GM06990 (cell line): Measurements from ENCODE around the gene CDK5R2.

Experiments
- DNase-seq: peaks from one replicate; pipeline ENCODE4 v3.0.0-alpha.2; 2011; ENCODE audit not compliant: insufficient read length; ENCODE audit errors: extremely low read depth
- H3K27me3 ChIP-seq: replicated peaks from 2 replicates; pipeline ENCODE4 v1.6.0; 2011; ENCODE audit warnings: low read length; ENCODE audit not compliant: control insufficient read depth, insufficient read depth
- H3K36me3 ChIP-seq: 2 replicates; pipeline ENCODE4 v1.5.1; 2011; ENCODE audit warnings: low read length; ENCODE audit not compliant: control insufficient read depth, insufficient read depth
- H3K4me3 ChIP-seq: replicated peaks from 2 replicates; pipeline ENCODE4 v1.5.1; 2011; ENCODE audit warnings: low read depth, mild to moderate bottlenecking, control low read depth, low read length
- CTCF ChIP-seq: IDR thresholded peaks from 2 replicates; pipeline ENCODE4 v1.5.1; 2011; ENCODE audit warnings: low read length, control low read depth, mild to moderate bottlenecking, inconsistent platforms; ENCODE audit not compliant: insufficient read depth, poor library complexity, severe bottlenecking

The CDK5R2 gene

GRCh38 chr2:219001100-219001576, 41.7 kb downstream of the CDK5R2 start:
- H3K4me3 ChIP-seq: no peak overlapping the region
- peaks cover 5% of the 10 kb centered on the region for H3K27me3 ChIP-seq
- DNase-seq: no peak
- H3K36me3 ChIP-seq: no peaks in the 10 kb centered on the region
- TF ChIP-seq CTCF: no peak

- H3K36me3 ChIP-seq: no peaks in the 10 kb centered on the region
- peaks cover 5% of the 10 kb centered on the region for H3K27me3 ChIP-seq
- DNase-seq: no peak
- no peak for TF ChIP-seq CTCF
- H3K4me3 ChIP-seq: no peak overlapping the region
Measured at GRCh38 chr2:219001577-219002394, 42.3 kb downstream of the CDK5R2 start.

- Histone ChIP-seq H3K4me3 (no peak overlapping the region), H3K36me3 (no peaks in the 10 kb centered on the region)
- TF ChIP-seq CTCF: peak; percentile 37
Measured at GRCh38 chr2:219002395-219003266, 43.2 kb downstream of the CDK5R2 start.

GRCh38 chr2:219003267-219003634, 43.8 kb downstream of the CDK5R2 start:
- TF ChIP-seq CTCF: peak; percentile 47
- Histone ChIP-seq H3K4me3 (no peak overlapping the region), H3K27me3 (peaks cover 3% of the 10 kb centered on the region; the same call in 1 of the 2 replicates), H3K36me3 (no peaks in the 10 kb centered on the region)
- no peak for DNase-seq

More at GRCh38 chr2:219002395-219003266, 43.2 kb downstream of the CDK5R2 start:
- peaks cover 3% of the 10 kb centered on the region; the same call in 1 of the 2 replicates for H3K27me3 ChIP-seq
- DNase-seq: no peak

- Histone ChIP-seq H3K36me3 (no peaks in the 10 kb centered on the region), H3K4me3 (no peak overlapping the region), H3K27me3 (peaks cover 3% of the 10 kb centered on the region; the same call in 1 of the 2 replicates)
- DNase-seq: no peak
- no peak for TF ChIP-seq CTCF
Measured at GRCh38 chr2:219003979-219004378, 44.5 kb downstream of the CDK5R2 start.
